CD14-positive monocyte (primary cell): ENCODE data around the gene ETFDH. TPM values are rescaled to one million over a fixed set of nuclear protein-coding genes. Genes with fewer than 3 reads are reported as not detected.
"Not testable (repeated sequence)": the region's sequence is repeated elsewhere in the genome, so short reads cannot be mapped to it uniquely, and the experiment has no call there.

Source experiments
- DNase-seq, 3 donors: peaks; one replicate each; pipeline ENCODE4 v3.0.0-alpha.2; 2011 to 2022
- H2AFZ ChIP-seq: 2 replicates; pipeline ENCODE4 v1.6.0; 2012; ENCODE audit warnings: mild to moderate bottlenecking, low read depth, low read length, inconsistent platforms; ENCODE audit not compliant: insufficient read depth, poor library complexity, severe bottlenecking
- H3K27ac ChIP-seq, 2 donors: 1 replicate in 1 of 2; 2 replicates in 1 of 2; pipeline ENCODE4 v1.5.1; 2012 to 2013; ENCODE audit warnings: low read length in 2 of 2, control low read depth in 1 of 2, inconsistent platforms in 1 of 2, low read depth in 1 of 2, mild to moderate bottlenecking in 1 of 2
- H3K27me3 ChIP-seq, 2 donors: one replicate each; pipeline versions ENCODE4 v1.6.0 to v1.6.1; 2011 to 2013; ENCODE audit warnings: low read length in 2 of 2; ENCODE audit not compliant: control insufficient read depth in 2 of 2, insufficient read depth in 2 of 2
- H3K36me3 ChIP-seq, 2 donors: replicated peaks in 1 of 2; 1 replicate in 1 of 2; 2 replicates in 1 of 2; pipeline versions ENCODE4 v1.5.1 to v1.6.1; 2012 to 2013; ENCODE audit warnings: low read length in 2 of 2, control low read depth in 1 of 2, inconsistent platforms in 1 of 2, mild to moderate bottlenecking in 1 of 2; ENCODE audit not compliant: insufficient read depth in 2 of 2, control insufficient read depth in 1 of 2
- H3K4me1 ChIP-seq, 2 donors: 1 replicate in 1 of 2; 2 replicates in 1 of 2; pipeline versions ENCODE4 v1.5.1 to v1.6.1; 2012 to 2013; ENCODE audit warnings: low read length in 2 of 2, control low read depth in 1 of 2, inconsistent platforms in 1 of 2, mild to moderate bottlenecking in 1 of 2, moderate library complexity in 1 of 2; ENCODE audit not compliant: insufficient read depth in 2 of 2, control insufficient read depth in 1 of 2
- H3K4me2 ChIP-seq: replicated peaks from 2 replicates; pipeline ENCODE3; 2012; ENCODE audit warnings: low read length, moderate library complexity, mild to moderate bottlenecking; ENCODE audit not compliant: poor library complexity, severe bottlenecking; ENCODE audit errors: extremely low read depth
- H3K4me3 ChIP-seq, 3 experiments: fragments of 200-600 bp in 1 of 3; sonication (generic) in 1 of 3; replicated peaks in 1 of 3; 1 replicate in 2 of 3; 2 replicates in 1 of 3; pipeline ENCODE4 v1.5.1; 2011 to 2013; ENCODE audit warnings: low read length in 3 of 3, mild to moderate bottlenecking in 3 of 3, control low read depth in 2 of 3, low read depth in 2 of 3, inconsistent platforms in 1 of 3, moderate library complexity in 1 of 3
- H3K79me2 ChIP-seq: 2 replicates; pipeline ENCODE4 v1.6.0; 2012; ENCODE audit warnings: mild to moderate bottlenecking, control low read depth, inconsistent platforms, low read length, moderate library complexity; ENCODE audit not compliant: insufficient read depth
- H3K9ac ChIP-seq: 2 replicates; pipeline ENCODE4 v1.6.0; 2017; ENCODE audit warnings: low read length, mild to moderate bottlenecking; ENCODE audit not compliant: insufficient read depth, poor library complexity, severe bottlenecking
- H3K9me3 ChIP-seq, 2 donors: replicated peaks in 1 of 2; 1 replicate in 1 of 2; 2 replicates in 1 of 2; pipeline versions ENCODE4 v1.5.1 to v1.6.1; 2012 to 2013; ENCODE audit warnings: low read length in 2 of 2, control low read depth in 1 of 2; ENCODE audit not compliant: control insufficient read depth in 1 of 2, insufficient read depth in 1 of 2
- H4K20me1 ChIP-seq: 2 replicates; pipeline ENCODE4 v1.6.0; 2012; ENCODE audit warnings: mild to moderate bottlenecking, low read length, control low read depth, moderate library complexity; ENCODE audit not compliant: insufficient read depth
- H3K27ac Mint-ChIP-seq, 7 donors: one replicate each; pipeline ENCODE4 v1.8.0; 2020; ENCODE audit warnings: mild to moderate bottlenecking in 7 of 7, mixed read lengths in 7 of 7, moderate library complexity in 6 of 7, inconsistent platforms in 2 of 7
- H3K27me3 Mint-ChIP-seq, 3 donors: one replicate each; pipeline ENCODE4 v1.8.0; 2021 to 2022; ENCODE audit warnings: low read depth in 3 of 3, mild to moderate bottlenecking in 3 of 3, mixed read lengths in 3 of 3, moderate library complexity in 3 of 3, inconsistent platforms in 1 of 3
- H3K36me3 Mint-ChIP-seq, 2 donors: one replicate each; pipeline ENCODE4 v1.8.0; 2020; ENCODE audit warnings: mixed read lengths in 2 of 2, inconsistent platforms in 1 of 2, mild to moderate bottlenecking in 1 of 2
- H3K4me1 Mint-ChIP-seq: one replicate; pipeline ENCODE4 v1.8.0; 2020; ENCODE audit warnings: mild to moderate bottlenecking, mixed read lengths
- H3K4me3 Mint-ChIP-seq, 2 donors: one replicate each; pipeline ENCODE4 v1.8.0; 2020; ENCODE audit warnings: mild to moderate bottlenecking in 2 of 2, mixed read lengths in 2 of 2, moderate library complexity in 1 of 2
- H3K9me3 Mint-ChIP-seq, 7 donors: one replicate each; pipeline ENCODE4 v1.8.0; 2020 to 2022; ENCODE audit warnings: mixed read lengths in 7 of 7, mild to moderate bottlenecking in 6 of 7, moderate library complexity in 6 of 7, inconsistent platforms in 2 of 7
- CTCF ChIP-seq: fragments of 200-600 bp; IDR thresholded peaks from one replicate; pipeline ENCODE4 v1.8.0; 2022; ENCODE audit warnings: antibody characterized with exemption, mild to moderate bottlenecking
- WGBS: methylation state at CpG from one replicate; pipeline ENCODE4 v1.1.5; 2013; ENCODE audit warnings: missing lambda C conversion rate; ENCODE audit not compliant: insufficient coverage; 5-methylcytosine and 5-hydroxymethylcytosine counted together
- intact Hi-C, 2 donors: fragments of 100-400 bp; cut with micrococcal nuclease; formaldehyde crosslinking; loops; one replicate each; pipeline versions ENCODE4 v1.15.0 to v1.15.1; 2023
- polyA plus RNA-seq, 3 donors: library from polyadenylated mRNA; depleted of rRNA in 1 of 3; unstranded in 2 of 3; stranded (reverse) in 1 of 3; fragments of 300-500 nt in 2 of 3; fragments of >200 nt in 1 of 3; fragmentation: Illumina TruSeq in 2 of 3; gene quantifications; 1 replicate in 2 of 3; 2 replicates in 1 of 3; pipeline ENCODE4 v1.2.3, GENCODE V29; 2012 to 2021

Gene ETFDH
- polyA plus RNA-seq, 3 donors = 11.9 to 17.8 (median 16.8) TPM

GRCh38 chr4:158750379-158750778 lies 78.3 kb downstream of the ETFDH start:
- no peak for DNase-seq
- Histone ChIP-seq H3K27me3 (no peaks in the 10 kb centered on the region), H3K4me2 (no peak overlapping the region), H3K4me1 (no peaks in the 10 kb centered on the region), H3K79me2 (no peaks in the 10 kb centered on the region), H3K9me3 (peaks cover 0 to 5% of the 10 kb centered on the region in 2 donors), H3K4me3 (no peak overlapping the region), H4K20me1 (no peaks in the 10 kb centered on the region), H3K36me3 (no peaks in the 10 kb centered on the region), H3K9ac (no peak overlapping the region), H2AFZ (no peak overlapping the region), H3K27ac (no peak overlapping the region)
- H3K4me3 Mint-ChIP-seq = no peak overlapping the region
- H3K27me3 Mint-ChIP-seq = peaks cover 0 to 4% (median 2%) of the 10 kb centered on the region in 3 donors
- TF ChIP-seq CTCF = no peak
- no peak overlapping the region for H3K27ac Mint-ChIP-seq
- H3K9me3 Mint-ChIP-seq = peaks cover 0 to 16% (median 9%) of the 10 kb centered on the region in 7 donors
- H3K36me3 Mint-ChIP-seq = no peaks in the 10 kb centered on the region
- no peaks in the 10 kb centered on the region for H3K4me1 Mint-ChIP-seq
- intact Hi-C loops = no loop called here
- WGBS = no CpG with 5 or more reads among the region's 3 CpGs

GRCh38 chr4:158754385-158755180 lies 82.5 kb downstream of the ETFDH start:
- 100% methylated on average over 1 of the region's 5 CpGs for WGBS
- H3K27me3 ChIP-seq = no peaks in the 10 kb centered on the region
- no peaks in the 10 kb centered on the region for H3K36me3 ChIP-seq
- no peak overlapping the region for H2AFZ ChIP-seq
- no peaks in the 10 kb centered on the region for H3K79me2 ChIP-seq
- no peak for TF ChIP-seq CTCF
- intact Hi-C loops = no loop called here
- no peak for DNase-seq
- peaks cover 0 to 6% (median 2%) of the 10 kb centered on the region in 3 donors for H3K27me3 Mint-ChIP-seq
- H3K4me1 Mint-ChIP-seq = peaks cover 9% of the 10 kb centered on the region
- H3K9me3 Mint-ChIP-seq = peaks cover 2 to 11% (median 6%) of the 10 kb centered on the region in 7 donors
- no peak overlapping the region for H3K9ac ChIP-seq
- H3K4me1 ChIP-seq = no peaks in the 10 kb centered on the region
- H3K4me3 Mint-ChIP-seq = no peak overlapping the region
- H3K4me2 ChIP-seq = no peak overlapping the region
- H3K27ac ChIP-seq = no peak overlapping the region
- H3K4me3 ChIP-seq = no peak overlapping the region
- H3K36me3 Mint-ChIP-seq = no peaks in the 10 kb centered on the region
- no peaks in the 10 kb centered on the region for H4K20me1 ChIP-seq
- H3K27ac Mint-ChIP-seq = no peak overlapping the region
- H3K9me3 ChIP-seq = no peaks in the 10 kb centered on the region

- H3K9me3 ChIP-seq, H3K36me3 Mint-ChIP-seq, H3K27me3 ChIP-seq, DNase-seq, H3K4me1 Mint-ChIP-seq, H3K4me3 Mint-ChIP-seq, H3K79me2 ChIP-seq, H3K27ac ChIP-seq, H2AFZ ChIP-seq, H3K36me3 ChIP-seq, intact Hi-C loops, H3K4me1 ChIP-seq, H4K20me1 ChIP-seq, H3K4me3 ChIP-seq, H3K27me3 Mint-ChIP-seq, H3K9ac ChIP-seq, H3K4me2 ChIP-seq: not testable (repeated sequence)
- peaks cover 2 to 11% (median 7%) of the 10 kb centered on the region in 7 donors for H3K9me3 Mint-ChIP-seq
- 91% methylated on average over 1 of the region's 7 CpGs for WGBS
- peak overlapping the region in 1 of 7 donors; percentile 58 for H3K27ac Mint-ChIP-seq
Observed at GRCh38 chr4:158755819-158756218, 83.7 kb downstream of the ETFDH start.
